ENCODE measurements around the gene PGAP1. TPM values are rescaled to one million over a fixed set of nuclear protein-coding genes. Genes with fewer than 3 reads are reported as not detected.

Gene PGAP1
- total RNA-seq, 1 donor from 2014 or later, result 175 TPM

GRCh38 chr2:196853301-196854087 lies 73.0 kb downstream of the PGAP1 start:
- Mint-ChIP-seq H3K9me3 (ENCODE audit: unreplicated experiment) (peaks cover 2% of the 10 kb centered on the region), H3K36me3 (ENCODE audit: unreplicated experiment) (peaks cover 12% of the 10 kb centered on the region), H3K27ac (ENCODE audit: unreplicated experiment) (no peak overlapping the region), H3K27me3 (ENCODE audit: unreplicated experiment) (peaks cover 3% of the 10 kb centered on the region), H3K4me3 (ENCODE audit: unreplicated experiment) (no peak overlapping the region), H3K4me1 (ENCODE audit: low read depth, unreplicated experiment) (peaks cover 8% of the 10 kb centered on the region)
- no peak for DNase-seq
- no peak for TF ChIP-seq CTCF (IDR thresholded peaks at IDR 0.05; ENCODE audit: partially characterized antibody, unreplicated experiment)

- H3K27ac Mint-ChIP-seq (ENCODE audit: unreplicated experiment), result no peak overlapping the region
- peaks cover 6% of the 10 kb centered on the region for H3K4me1 Mint-ChIP-seq (ENCODE audit: low read depth, unreplicated experiment)
- no peak overlapping the region for H3K4me3 Mint-ChIP-seq (ENCODE audit: unreplicated experiment)
- no peak for TF ChIP-seq CTCF (IDR thresholded peaks at IDR 0.05; ENCODE audit: partially characterized antibody, unreplicated experiment)
- H3K36me3 Mint-ChIP-seq (ENCODE audit: unreplicated experiment), result no peaks in the 10 kb centered on the region
- no peaks in the 10 kb centered on the region for H3K9me3 Mint-ChIP-seq (ENCODE audit: unreplicated experiment)
- H3K27me3 Mint-ChIP-seq (ENCODE audit: unreplicated experiment), result peaks cover 3% of the 10 kb centered on the region
- DNase-seq, result no peak
Observed at GRCh38 chr2:196851088-196851487, 75.4 kb downstream of the PGAP1 start.

- H3K27ac Mint-ChIP-seq (ENCODE audit: unreplicated experiment), result no peak overlapping the region
- DNase-seq, result no peak
- peaks cover 3% of the 10 kb centered on the region for H3K27me3 Mint-ChIP-seq (ENCODE audit: unreplicated experiment)
- peaks cover 6% of the 10 kb centered on the region for H3K4me1 Mint-ChIP-seq (ENCODE audit: low read depth, unreplicated experiment)
- no peaks in the 10 kb centered on the region for H3K36me3 Mint-ChIP-seq (ENCODE audit: unreplicated experiment)
- no peaks in the 10 kb centered on the region for H3K9me3 Mint-ChIP-seq (ENCODE audit: unreplicated experiment)
- no peak overlapping the region for H3K4me3 Mint-ChIP-seq (ENCODE audit: unreplicated experiment)
- no peak for TF ChIP-seq CTCF (IDR thresholded peaks at IDR 0.05; ENCODE audit: partially characterized antibody, unreplicated experiment)
Observed at GRCh38 chr2:196849895-196850294, 76.6 kb downstream of the PGAP1 start.

GRCh38 chr2:196846295-196846694 lies 80.2 kb downstream of the PGAP1 start:
- H3K27ac Mint-ChIP-seq (ENCODE audit: unreplicated experiment), result no peak overlapping the region

More at GRCh38 chr2:196846295-196846694, 80.2 kb downstream of the PGAP1 start:
- Mint-ChIP-seq H3K36me3 (ENCODE audit: unreplicated experiment) (no peaks in the 10 kb centered on the region), H3K27me3 (ENCODE audit: unreplicated experiment) (no peaks in the 10 kb centered on the region), H3K4me3 (ENCODE audit: unreplicated experiment) (no peak overlapping the region), H3K9me3 (ENCODE audit: unreplicated experiment) (no peaks in the 10 kb centered on the region), H3K4me1 (ENCODE audit: low read depth, unreplicated experiment) (no peaks in the 10 kb centered on the region)
- TF ChIP-seq CTCF (IDR thresholded peaks at IDR 0.05; ENCODE audit: partially characterized antibody, unreplicated experiment), result no peak
- no peak for DNase-seq

Data from glutamatergic neuron (in vitro differentiated cells).